IMR-90 (cell line): Measurements from ENCODE around the gene CALCOCO1. TPM values are rescaled to one million over a fixed set of nuclear protein-coding genes. Genes with fewer than 3 reads are reported as not detected.

Experiments
- ATAC-seq: fragments of 200-7000 bp; cut with Tn5 transposase; 2 replicates; pipeline ENCODE4 v1.9.1; 2020; ENCODE audit warnings: low read depth, mild to moderate bottlenecking, moderate library complexity
- BruUV-seq: library from RNA; stranded (reverse); fragments of 400-500 nt; replicated peaks from 2 replicates; lab custom pipeline; 2021; lab: Mats Ljungman, UMichigan
- CTCF ChIA-PET: fragments of 300-600 bp; formaldehyde crosslinking; extraction: SDS; loops from one replicate; lab custom pipeline; 2021; ENCODE audit warnings: antibody characterized with exemption; lab: Yijun Ruan, JAX
- POLR2A ChIA-PET: fragments of 300-600 bp; sonication (Branson Sonifier 250); formaldehyde crosslinking; loops from one replicate; lab custom pipeline; 2022; ENCODE audit warnings: antibody characterized with exemption; ENCODE audit not compliant: unreplicated experiment; lab: Charles Lee
- DNase-seq: peaks from one replicate; pipeline ENCODE4 v3.0.0; 2013
- H2AFZ ChIP-seq: replicated peaks from 2 replicates; pipeline ENCODE3; 2013; ENCODE audit warnings: low read length, mild to moderate bottlenecking; ENCODE audit not compliant: poor library complexity
- H2AK5ac ChIP-seq: 2 replicates; pipeline ENCODE4 v1.6.1; 2013; ENCODE audit warnings: low read depth, low read length, inconsistent platforms
- H2AK9ac ChIP-seq: replicated peaks from 2 replicates; pipeline ENCODE3; 2013; ENCODE audit warnings: mild to moderate bottlenecking, low read depth, low read length, moderate library complexity; ENCODE audit not compliant: poor library complexity
- H2BK120ac ChIP-seq: 2 replicates; pipeline ENCODE4 v1.6.1; 2013; ENCODE audit warnings: low read depth, low read length, inconsistent platforms
- H2BK15ac ChIP-seq: 3 replicates; pipeline ENCODE4 v1.6.1; 2013; ENCODE audit warnings: low read depth, low read length, inconsistent platforms
- H2BK20ac ChIP-seq: 2 replicates; pipeline ENCODE4 v1.6.1; 2013; ENCODE audit warnings: low read depth, mild to moderate bottlenecking, inconsistent platforms, low read length, moderate library complexity
- H2BK5ac ChIP-seq: 2 replicates; pipeline ENCODE4 v1.6.1; 2013; ENCODE audit warnings: mild to moderate bottlenecking, low read depth, low read length, inconsistent platforms; ENCODE audit not compliant: poor library complexity, severe bottlenecking
- H3K14ac ChIP-seq: replicated peaks from 2 replicates; pipeline ENCODE4 v1.6.1; 2013; ENCODE audit warnings: low read depth, low read length, inconsistent platforms
- H3K18ac ChIP-seq: 2 replicates; pipeline ENCODE4 v1.6.1; 2013; ENCODE audit warnings: low read depth, low read length, control low read depth
- H3K23ac ChIP-seq: 2 replicates; pipeline ENCODE4 v1.6.1; 2013; ENCODE audit warnings: low read depth, low read length, inconsistent platforms
- H3K27ac ChIP-seq: 2 replicates; pipeline ENCODE4 v1.5.1; 2013; ENCODE audit warnings: mild to moderate bottlenecking, control low read depth, low read length; ENCODE audit not compliant: insufficient read depth
- H3K27me3 ChIP-seq: 2 replicates; pipeline ENCODE4 v1.6.1; 2013; ENCODE audit warnings: low read length; ENCODE audit not compliant: control insufficient read depth, insufficient read depth
- H3K36me3 ChIP-seq: 2 replicates; pipeline ENCODE4 v1.6.1; 2013; ENCODE audit warnings: low read length, mixed read lengths; ENCODE audit not compliant: control insufficient read depth, insufficient read depth
- H3K4ac ChIP-seq: 2 replicates; pipeline ENCODE4 v1.6.1; 2013; ENCODE audit warnings: low read depth, low read length, inconsistent platforms
- H3K4me1 ChIP-seq: 2 replicates; pipeline ENCODE4 v1.6.1; 2013; ENCODE audit warnings: low read length, mixed read lengths; ENCODE audit not compliant: control insufficient read depth, insufficient read depth
- H3K4me2 ChIP-seq: 2 replicates; pipeline ENCODE4 v1.6.1; 2013; ENCODE audit warnings: low read depth, mild to moderate bottlenecking, control low read depth, low read length, moderate library complexity
- H3K4me3 ChIP-seq: 2 replicates; pipeline ENCODE4 v1.5.1; 2013; ENCODE audit warnings: low read depth, mild to moderate bottlenecking, control low read depth, low read length, moderate library complexity; ENCODE audit not compliant: insufficient read depth
- H3K56ac ChIP-seq: 2 replicates; pipeline ENCODE4 v1.6.1; 2013; ENCODE audit warnings: low read length, inconsistent platforms; ENCODE audit not compliant: insufficient read depth; ENCODE audit errors: extremely low read depth
- H3K79me1 ChIP-seq, 2 experiments: 2 replicates each; pipeline ENCODE4 v1.6.1; 2013; ENCODE audit warnings: low read length in 2 of 2, inconsistent platforms in 1 of 2, low read depth in 1 of 2
- H3K9ac ChIP-seq: 2 replicates; pipeline ENCODE4 v1.6.1; 2013; ENCODE audit warnings: low read depth, low read length, control low read depth
- H3K9me1 ChIP-seq: 2 replicates; pipeline ENCODE4 v1.6.1; 2013; ENCODE audit warnings: low read length, inconsistent platforms; ENCODE audit not compliant: insufficient read depth
- H3K9me3 ChIP-seq: 2 replicates; pipeline ENCODE4 v1.6.1; 2013; ENCODE audit warnings: low read length; ENCODE audit not compliant: control insufficient read depth, insufficient read depth
- H4K20me1 ChIP-seq: 2 replicates; pipeline ENCODE4 v1.6.1; 2013; ENCODE audit warnings: low read length, inconsistent platforms; ENCODE audit not compliant: insufficient read depth
- H4K5ac ChIP-seq: 2 replicates; pipeline ENCODE4 v1.6.1; 2013; ENCODE audit warnings: mild to moderate bottlenecking, low read depth, low read length, control low read depth
- H4K8ac ChIP-seq, 2 experiments: 2 replicates each; pipeline ENCODE4 v1.6.1; 2013; ENCODE audit warnings: low read depth in 2 of 2, low read length in 2 of 2, control low read depth in 1 of 2, inconsistent platforms in 1 of 2
- H4K91ac ChIP-seq: 2 replicates; pipeline ENCODE4 v1.6.1; 2013; ENCODE audit warnings: low read depth, low read length, inconsistent platforms; ENCODE audit not compliant: insufficient read depth
- CTCF ChIP-seq: conservative IDR thresholded peaks from 2 replicates; pipeline ENCODE4 v1.5.1; 2012; ENCODE audit warnings: mild to moderate bottlenecking, low read depth, low read length, improper control_type of control experiment
- ELK1 ChIP-seq: fragments of 150-350 bp; IDR thresholded peaks from 2 replicates; pipeline ENCODE4 v1.6.1; 2016; ENCODE audit warnings: low read depth, mild to moderate bottlenecking, low read length, moderate library complexity, borderline replicate concordance
- FOS ChIP-seq: fragments of 150-350 bp; IDR thresholded peaks from 2 replicates; pipeline ENCODE4 v1.6.1; 2016; ENCODE audit warnings: low read depth, low read length
- MAFK ChIP-seq: IDR thresholded peaks from 2 replicates; pipeline ENCODE4 v1.6.1; 2012; ENCODE audit warnings: low read depth, low read length, improper control_type of control experiment
- MXI1 ChIP-seq: IDR thresholded peaks from 2 replicates; pipeline ENCODE4 v1.6.1; 2012; ENCODE audit warnings: low read depth, mild to moderate bottlenecking, low read length, moderate library complexity, borderline replicate concordance
- NFE2L2 ChIP-seq: fragments of 150-350 bp; IDR thresholded peaks from 2 replicates; pipeline ENCODE4 v1.6.1; 2016; ENCODE audit warnings: low read depth, mild to moderate bottlenecking, low read length
- USF2 ChIP-seq: fragments of 150-350 bp; IDR thresholded peaks from 2 replicates; pipeline ENCODE4 v1.6.1; 2017; ENCODE audit warnings: mild to moderate bottlenecking, antibody characterized with exemption, low read length, low read depth
- WGBS, 2 experiments: methylation state at CpG; one replicate each; pipeline versions ENCODE4 v1.1.5 to v1.1.7; 2013; ENCODE audit warnings: missing lambda C conversion rate in 2 of 2; ENCODE audit not compliant: insufficient read length in 1 of 2; ENCODE audit errors: extremely low coverage in 2 of 2; 5-methylcytosine and 5-hydroxymethylcytosine counted together
- dilution Hi-C: fragments of 300-500 bp; cut with HindIII; formaldehyde crosslinking; loops from one replicate; pipeline ENCODE4 v1.14.3; 2018; ENCODE audit warnings: low sequenced_read_pairs; ENCODE audit not compliant: unreplicated experiment
- in situ Hi-C: fragments of 300-500 bp; cut with MboI; formaldehyde crosslinking; loops from 3 replicates; pipeline ENCODE4 v1.14.3; 2019; ENCODE audit warnings: low sequenced_read_pairs, inconsistent platforms, mixed read lengths
- intact Hi-C: fragments of 100-400 bp; cut with micrococcal nuclease; formaldehyde crosslinking; loops from 2 replicates; pipeline ENCODE4 v1.10.0; 2022
- polyA plus RNA-seq, 3 experiments: library from polyadenylated mRNA; depleted of rRNA; stranded (reverse); fragments of >200 nt; gene quantifications; 2 replicates each; pipeline ENCODE4 v1.2.3, GENCODE V29; 2012; ENCODE audit warnings: low replicate concordance in 1 of 3
- total RNA-seq: library from RNA; depleted of rRNA; stranded (reverse); fragments of >200 nt; gene quantifications from 2 replicates; pipeline ENCODE4 v1.2.3, GENCODE V29; 2012

CALCOCO1 gene
- total and polyA plus RNA-seq, 2 of the 4 experiments (the other 2 are of a cell fraction), result 156 to 169 TPM

GRCh38 chr12:53764615-53765014, 37.4 kb upstream of the CALCOCO1 start:
- ChIA-PET CTCF (interaction anchor here (0.6 to 2.4 kb wide), 7 partner anchors 7 to 1485 kb away, joined by 3 to 14 read pairs (median 5); no protein-coding TSS in a partner anchor), POLR2A (no interaction called here)
- DNase-seq (no peak), ATAC-seq (no peak)
- intact Hi-C loops (loop anchor here (5.0 kb wide), 1 partner anchor 223 kb away; the partner anchor contains the start of gene HOXC10), dilution Hi-C loops (no loop called here), in situ Hi-C loops (loop anchor here (10.0 kb wide), 1 partner anchor 230 kb away; no protein-coding TSS in a partner anchor)
- Histone ChIP-seq H2AFZ (no peak overlapping the region), H3K9me1 (peaks cover 9% of the 10 kb centered on the region), H3K18ac (no peak overlapping the region), H3K79me1 (no peaks in the 10 kb centered on the region), H3K27ac (no peak overlapping the region), H2BK20ac (no peak overlapping the region), H3K23ac (no peak overlapping the region), H3K4ac (no peak overlapping the region), H4K20me1 (no peaks in the 10 kb centered on the region), H3K56ac (no peak overlapping the region), H3K9ac (no peak overlapping the region), H3K9me3 (peaks cover 4% of the 10 kb centered on the region; the same call in 1 of the 2 replicates), H4K8ac (no peak overlapping the region), H3K27me3 (peaks cover 22% of the 10 kb centered on the region), H3K4me2 (no peak overlapping the region), H4K5ac (no peak overlapping the region), H2BK15ac (no peak overlapping the region), H3K14ac (no peak overlapping the region), H2BK120ac (no peak overlapping the region), H2AK5ac (no peak overlapping the region), H3K4me1 (peaks cover 5% of the 10 kb centered on the region), H4K91ac (no peak overlapping the region), H3K36me3 (no peaks in the 10 kb centered on the region), H2BK5ac (no peak overlapping the region), H2AK9ac (no peak overlapping the region), H3K4me3 (no peak overlapping the region)
- WGBS, 2 experiments, result no CpG with 5 or more reads among the region's 4 CpGs
- no TSS peak for BruUV-seq
- TF ChIP-seq MAFK, result no peak
- TF ChIP-seq MXI1, result no peak
- no peak for TF ChIP-seq ELK1
- TF ChIP-seq NFE2L2, result no peak
- no peak for TF ChIP-seq FOS
- no peak for TF ChIP-seq USF2
- no peak for TF ChIP-seq CTCF
